Stimulated activated naive B cell treated with anti-CD40 and anti-IgM and Interleukin-4, amounts not matched to agents 10 μg/mL and 1 μg/mL and 100 μg/mL, for 72 hours (primary cell): ENCODE measurements around the gene UBA3.

Experiments
- ATAC-seq, 2 donors: fragments of 150-1000 bp; cut with Tn5 transposase; replicated peaks; 2 replicates each; pipeline ENCODE4 v1.10.0; 2021; ENCODE audit warnings: moderate library complexity in 1 of 2
- DNase-seq: peaks from one replicate; pipeline ENCODE4 v3.0.0; 2021
- H3K27ac Mint-ChIP-seq: one replicate; pipeline ENCODE4 v1.8.0; 2022; ENCODE audit warnings: mild to moderate bottlenecking, mixed read lengths
- H3K27me3 Mint-ChIP-seq, 2 donors: one replicate each; pipeline ENCODE4 v1.8.0; 2022; ENCODE audit warnings: mixed read lengths in 2 of 2
- H3K36me3 Mint-ChIP-seq, 2 donors: one replicate each; pipeline ENCODE4 v1.8.0; 2022; ENCODE audit warnings: mixed read lengths in 2 of 2, mild to moderate bottlenecking in 1 of 2
- H3K4me1 Mint-ChIP-seq, 2 donors: one replicate each; pipeline ENCODE4 v1.8.0; 2022; ENCODE audit warnings: mixed read lengths in 2 of 2, mild to moderate bottlenecking in 1 of 2
- H3K4me3 Mint-ChIP-seq, 2 donors: one replicate each; pipeline ENCODE4 v1.8.0; 2022; ENCODE audit warnings: mild to moderate bottlenecking in 2 of 2, mixed read lengths in 2 of 2, moderate library complexity in 1 of 2
- H3K9me3 Mint-ChIP-seq, 2 donors: one replicate each; pipeline ENCODE4 v1.8.0; 2022; ENCODE audit warnings: mixed read lengths in 2 of 2, mild to moderate bottlenecking in 1 of 2

Gene UBA3

GRCh38 chr3:69080233-69080920 is at the start of gene UBA3:
Gene UBA3 (minus strand): TSS chr3:69080365. CDS start chr3:69080353, 12 bp downstream.
- Mint-ChIP-seq H3K27ac (peak within 1 kb of the TSS; percentile 79), H3K36me3 (peaks cover 4 to 9% of the 10 kb centered on the region in 2 donors), H3K27me3 (no peaks in the 10 kb centered on the region), H3K4me1 (peaks cover 30 to 59% of the 10 kb centered on the region in 2 donors), H3K4me3 (peak within 1 kb of the TSS; percentile 83 to 84), H3K9me3 (no peaks in the 10 kb centered on the region)
- ATAC-seq = peak; percentile 56 to 68
- peak; percentile 76 for DNase-seq

GRCh38 chr3:69129531-69129930 is 49.4 kb upstream of the UBA3 start:
- DNase-seq (no peak), ATAC-seq (no peak)
- Mint-ChIP-seq H3K27me3 (peaks cover 0 to 5% of the 10 kb centered on the region in 2 donors), H3K27ac (no peak overlapping the region), H3K9me3 (no peaks in the 10 kb centered on the region), H3K36me3 (no peaks in the 10 kb centered on the region), H3K4me1 (no peaks in the 10 kb centered on the region), H3K4me3 (no peak overlapping the region)

- no peaks in the 10 kb centered on the region for H3K9me3 Mint-ChIP-seq
- no peaks in the 10 kb centered on the region for H3K36me3 Mint-ChIP-seq
- H3K27me3 Mint-ChIP-seq = peaks cover 0 to 5% of the 10 kb centered on the region in 2 donors
- ATAC-seq = no peak
- no peaks in the 10 kb centered on the region for H3K4me1 Mint-ChIP-seq
- no peak for DNase-seq
- no peak overlapping the region for H3K4me3 Mint-ChIP-seq
- no peak overlapping the region for H3K27ac Mint-ChIP-seq
These were observed 48.3 kb upstream of the UBA3 start for GRCh38 chr3:69128509-69128908.

- Mint-ChIP-seq H3K4me3 (no peak overlapping the region), H3K27ac (no peak overlapping the region), H3K27me3 (peaks cover 0 to 5% of the 10 kb centered on the region in 2 donors), H3K4me1 (no peaks in the 10 kb centered on the region), H3K36me3 (no peaks in the 10 kb centered on the region), H3K9me3 (no peaks in the 10 kb centered on the region)
- DNase-seq (no peak), ATAC-seq (no peak)
These were observed 46.8 kb upstream of the UBA3 start for GRCh38 chr3:69126999-69127398.

GRCh38 chr3:69126216-69126615 is 46.1 kb upstream of the UBA3 start:
- DNase-seq = no peak
- H3K9me3 Mint-ChIP-seq = no peaks in the 10 kb centered on the region
- H3K4me3 Mint-ChIP-seq = no peak overlapping the region
- no peaks in the 10 kb centered on the region for H3K36me3 Mint-ChIP-seq
- peaks cover 0 to 5% of the 10 kb centered on the region in 2 donors for H3K27me3 Mint-ChIP-seq
- no peak for ATAC-seq
- H3K27ac Mint-ChIP-seq = no peak overlapping the region
- peaks cover 0 to under 1% of the 10 kb centered on the region in 2 donors for H3K4me1 Mint-ChIP-seq

- DNase-seq (no peak), ATAC-seq (no peak)
- H3K4me3 Mint-ChIP-seq = no peak within 1 kb of the TSS
- no peaks in the 10 kb centered on the region for H3K9me3 Mint-ChIP-seq
- H3K4me1 Mint-ChIP-seq = peaks cover 2 to 5% of the 10 kb centered on the region in 2 donors
- H3K36me3 Mint-ChIP-seq = no peaks in the 10 kb centered on the region
- H3K27me3 Mint-ChIP-seq = peaks cover 0 to 10% of the 10 kb centered on the region in 2 donors
- H3K27ac Mint-ChIP-seq = no peak within 1 kb of the TSS
These were observed 42.2 kb upstream of the UBA3 start, which contains the start of gene LMOD3 for GRCh38 chr3:69122403-69122802. Gene LMOD3 (minus strand): TSS chr3:69122595. CDS start chr3:69122386, 209 bp downstream.

GRCh38 chr3:69121950-69122349 is 41.8 kb upstream of the UBA3 start:
- H3K4me3 Mint-ChIP-seq = no peak overlapping the region
- no peak for DNase-seq
- peaks cover 0 to 8% of the 10 kb centered on the region in 2 donors for H3K27me3 Mint-ChIP-seq
- H3K9me3 Mint-ChIP-seq = no peaks in the 10 kb centered on the region
- no peak for ATAC-seq
- H3K4me1 Mint-ChIP-seq = peaks cover 2 to 5% of the 10 kb centered on the region in 2 donors
- no peaks in the 10 kb centered on the region for H3K36me3 Mint-ChIP-seq
- no peak overlapping the region for H3K27ac Mint-ChIP-seq

GRCh38 chr3:69121513-69121912 is 41.3 kb upstream of the UBA3 start:
- no peak overlapping the region for H3K27ac Mint-ChIP-seq
- peaks cover 0 to 5% of the 10 kb centered on the region in 2 donors for H3K27me3 Mint-ChIP-seq
- no peaks in the 10 kb centered on the region for H3K9me3 Mint-ChIP-seq
- no peak overlapping the region for H3K4me3 Mint-ChIP-seq
- ATAC-seq = no peak
- no peaks in the 10 kb centered on the region for H3K36me3 Mint-ChIP-seq
- no peak for DNase-seq
- H3K4me1 Mint-ChIP-seq = peaks cover 2 to 5% of the 10 kb centered on the region in 2 donors

- H3K27me3 Mint-ChIP-seq = peaks cover 0 to 5% of the 10 kb centered on the region in 2 donors
These were observed 40.8 kb upstream of the UBA3 start for GRCh38 chr3:69120879-69121464.

GRCh38 chr3:69119681-69120080 is 39.5 kb upstream of the UBA3 start:
- Mint-ChIP-seq H3K27me3 (peaks cover 0 to 5% of the 10 kb centered on the region in 2 donors), H3K4me1 (peaks cover 2 to 5% of the 10 kb centered on the region in 2 donors), H3K9me3 (no peaks in the 10 kb centered on the region), H3K4me3 (no peak overlapping the region), H3K27ac (no peak overlapping the region), H3K36me3 (no peaks in the 10 kb centered on the region)
- ATAC-seq = no peak
- DNase-seq = no peak

More at GRCh38 chr3:69120879-69121464, 40.8 kb upstream of the UBA3 start:
- no peaks in the 10 kb centered on the region for H3K9me3 Mint-ChIP-seq
- peak; percentile 78 to 84 for ATAC-seq
- DNase-seq = peak; percentile 58
- no peaks in the 10 kb centered on the region for H3K36me3 Mint-ChIP-seq
- no peak overlapping the region for H3K27ac Mint-ChIP-seq
- H3K4me1 Mint-ChIP-seq = peaks cover 2 to 5% of the 10 kb centered on the region in 2 donors
- no peak overlapping the region for H3K4me3 Mint-ChIP-seq

GRCh38 chr3:69119138-69119537 is 39.0 kb upstream of the UBA3 start:
- Mint-ChIP-seq H3K4me3 (no peak overlapping the region), H3K27ac (no peak overlapping the region), H3K4me1 (peaks cover 2 to 5% of the 10 kb centered on the region in 2 donors), H3K36me3 (no peaks in the 10 kb centered on the region), H3K9me3 (no peaks in the 10 kb centered on the region), H3K27me3 (peaks cover 0 to 5% of the 10 kb centered on the region in 2 donors)
- ATAC-seq (no peak), DNase-seq (no peak)

- Mint-ChIP-seq H3K4me1 (peaks cover 2 to 5% of the 10 kb centered on the region in 2 donors), H3K9me3 (no peaks in the 10 kb centered on the region), H3K27ac (no peak overlapping the region), H3K27me3 (peaks cover 0 to 5% of the 10 kb centered on the region in 2 donors), H3K4me3 (no peak overlapping the region), H3K36me3 (no peaks in the 10 kb centered on the region)
- DNase-seq = no peak
- no peak for ATAC-seq
These were observed 38.4 kb upstream of the UBA3 start for GRCh38 chr3:69118555-69118954.

GRCh38 chr3:69116897-69117296 is 36.7 kb upstream of the UBA3 start:
- H3K4me1 Mint-ChIP-seq = peaks cover 2 to 5% of the 10 kb centered on the region in 2 donors
- no peak overlapping the region for H3K27ac Mint-ChIP-seq
- ATAC-seq = no peak
- peaks cover 0 to 5% of the 10 kb centered on the region in 2 donors for H3K27me3 Mint-ChIP-seq
- no peaks in the 10 kb centered on the region for H3K36me3 Mint-ChIP-seq
- H3K4me3 Mint-ChIP-seq = no peak overlapping the region
- no peaks in the 10 kb centered on the region for H3K9me3 Mint-ChIP-seq
- DNase-seq = no peak

- DNase-seq (no peak), ATAC-seq (no peak)
- Mint-ChIP-seq H3K27me3 (peaks cover 0 to 5% of the 10 kb centered on the region in 2 donors), H3K9me3 (no peaks in the 10 kb centered on the region), H3K4me1 (peaks cover 3 to 4% of the 10 kb centered on the region in 2 donors), H3K27ac (no peak overlapping the region), H3K4me3 (no peak overlapping the region), H3K36me3 (no peaks in the 10 kb centered on the region)
These were observed 36.0 kb upstream of the UBA3 start for GRCh38 chr3:69116162-69116561.

- Mint-ChIP-seq H3K9me3 (no peaks in the 10 kb centered on the region), H3K4me1 (peaks cover 0 to 3% of the 10 kb centered on the region in 2 donors), H3K36me3 (no peaks in the 10 kb centered on the region), H3K4me3 (no peak overlapping the region), H3K27ac (no peak overlapping the region), H3K27me3 (peaks cover 0 to 5% of the 10 kb centered on the region in 2 donors)
- no peak for DNase-seq
- no peak for ATAC-seq
These were observed 35.6 kb upstream of the UBA3 start for GRCh38 chr3:69115731-69116130.
